ENCODE data around the gene DNAH14. TPM values are rescaled to one million over a fixed set of nuclear protein-coding genes. Genes with fewer than 3 reads are reported as not detected.
"Not testable (repeated sequence)": the region's sequence is repeated elsewhere in the genome, so short reads cannot be mapped to it uniquely, and the experiment has no call there.

DNAH14 gene
- total RNA-seq, 2 donors from 2014 or later = 5.8 to 7.7 TPM

DNA sequence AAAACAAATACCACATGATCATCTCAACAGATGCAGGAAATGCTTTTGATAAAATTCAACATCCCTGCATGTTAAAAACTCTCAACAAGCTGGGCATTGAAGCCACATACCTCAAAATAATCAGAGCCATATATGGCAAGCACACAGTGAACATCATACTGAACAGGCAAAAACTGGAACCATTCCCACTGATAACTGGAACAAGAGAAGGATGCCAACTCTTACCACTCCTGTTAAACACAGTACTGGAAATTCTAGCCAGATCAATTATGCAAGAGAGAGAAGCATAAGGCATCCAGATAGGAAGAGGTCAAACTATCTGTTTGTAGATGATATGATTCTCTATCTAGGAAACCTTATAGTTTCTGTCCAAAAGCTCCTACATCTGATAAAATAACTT, 91.6 kb downstream of the DNAH14 start:
- H3K4me3 ChIP-seq = no peak overlapping the region
- no peaks in the 10 kb centered on the region for H3K36me3 ChIP-seq
- DNase-seq (ENCODE audit: low spot score) = no peak

DNA sequence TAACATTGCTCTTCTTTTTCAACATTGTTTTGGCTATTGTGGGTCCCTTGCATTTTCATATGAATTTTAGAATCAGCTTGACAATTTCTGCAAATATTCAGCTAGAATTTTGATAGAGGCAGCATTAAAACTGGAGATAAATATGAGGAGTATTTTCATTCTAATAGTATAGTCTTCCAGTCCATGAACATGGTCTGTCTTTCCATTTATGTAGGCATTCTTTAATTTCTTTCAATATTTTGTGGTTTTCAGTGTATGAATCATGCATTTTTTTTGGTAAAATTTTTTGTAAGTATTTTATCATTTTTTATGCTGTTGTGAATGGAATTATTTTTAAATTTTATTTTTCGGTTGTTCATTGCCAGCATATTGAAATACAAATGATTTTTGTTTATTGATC, 97.2 kb downstream of the DNAH14 start:
- TF ChIP-seq, protein P1, sequence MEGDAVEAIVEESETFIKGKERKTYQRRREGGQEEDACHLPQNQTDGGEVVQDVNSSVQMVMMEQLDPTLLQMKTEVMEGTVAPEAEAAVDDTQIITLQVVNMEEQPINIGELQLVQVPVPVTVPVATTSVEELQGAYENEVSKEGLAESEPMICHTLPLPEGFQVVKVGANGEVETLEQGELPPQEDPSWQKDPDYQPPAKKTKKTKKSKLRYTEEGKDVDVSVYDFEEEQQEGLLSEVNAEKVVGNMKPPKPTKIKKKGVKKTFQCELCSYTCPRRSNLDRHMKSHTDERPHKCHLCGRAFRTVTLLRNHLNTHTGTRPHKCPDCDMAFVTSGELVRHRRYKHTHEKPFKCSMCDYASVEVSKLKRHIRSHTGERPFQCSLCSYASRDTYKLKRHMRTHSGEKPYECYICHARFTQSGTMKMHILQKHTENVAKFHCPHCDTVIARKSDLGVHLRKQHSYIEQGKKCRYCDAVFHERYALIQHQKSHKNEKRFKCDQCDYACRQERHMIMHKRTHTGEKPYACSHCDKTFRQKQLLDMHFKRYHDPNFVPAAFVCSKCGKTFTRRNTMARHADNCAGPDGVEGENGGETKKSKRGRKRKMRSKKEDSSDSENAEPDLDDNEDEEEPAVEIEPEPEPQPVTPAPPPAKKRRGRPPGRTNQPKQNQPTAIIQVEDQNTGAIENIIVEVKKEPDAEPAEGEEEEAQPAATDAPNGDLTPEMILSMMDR (IDR thresholded peaks at IDR 0.05) = no peak
- Histone ChIP-seq H3K9me3 (peaks cover 0 to 5% of the 10 kb centered on the region in 2 donors), H3K4me1 (no peaks in the 10 kb centered on the region), H3K27me3 (no peaks in the 10 kb centered on the region), H3K36me3 (no peaks in the 10 kb centered on the region), H3K27ac (no peak overlapping the region), H3K4me3 (no peak overlapping the region)
- DNase-seq (ENCODE audit: low spot score) = no peak

More for the DNA sequence above, 91.6 kb downstream of the DNAH14 start:
- TF ChIP-seq, protein P1 (IDR thresholded peaks at IDR 0.05) = no peak
- no peak overlapping the region for H3K27ac ChIP-seq
- H3K9me3 ChIP-seq = no peaks in the 10 kb centered on the region
- H3K27me3 ChIP-seq = no peaks in the 10 kb centered on the region
- no peaks in the 10 kb centered on the region for H3K4me1 ChIP-seq

DNA sequence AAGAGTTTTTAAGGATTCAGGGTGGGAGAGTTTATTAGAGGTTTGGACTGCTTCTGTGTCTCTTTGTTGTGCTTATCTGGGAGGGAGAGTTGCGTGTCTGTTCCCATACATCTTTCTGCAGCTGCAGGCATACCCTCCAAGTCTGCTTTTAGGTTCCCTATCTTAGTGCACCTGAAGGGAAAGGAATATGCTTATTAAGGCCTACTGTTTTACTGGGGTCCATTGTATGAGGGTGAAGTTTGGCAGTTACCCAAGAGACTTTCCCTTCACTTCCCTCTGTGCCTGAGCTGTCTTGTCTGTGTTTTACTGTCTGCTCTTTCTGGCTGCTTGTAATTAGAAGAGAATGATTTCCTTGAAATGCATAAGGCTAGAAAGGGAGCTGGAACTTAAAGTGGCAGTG, 107.0 kb downstream of the DNAH14 start:
- not testable (repeated sequence) for H3K27me3 ChIP-seq; DNase-seq (ENCODE audit: low spot score); H3K4me1 ChIP-seq; H3K4me3 ChIP-seq; H3K9me3 ChIP-seq; H3K36me3 ChIP-seq; H3K27ac ChIP-seq

DNA sequence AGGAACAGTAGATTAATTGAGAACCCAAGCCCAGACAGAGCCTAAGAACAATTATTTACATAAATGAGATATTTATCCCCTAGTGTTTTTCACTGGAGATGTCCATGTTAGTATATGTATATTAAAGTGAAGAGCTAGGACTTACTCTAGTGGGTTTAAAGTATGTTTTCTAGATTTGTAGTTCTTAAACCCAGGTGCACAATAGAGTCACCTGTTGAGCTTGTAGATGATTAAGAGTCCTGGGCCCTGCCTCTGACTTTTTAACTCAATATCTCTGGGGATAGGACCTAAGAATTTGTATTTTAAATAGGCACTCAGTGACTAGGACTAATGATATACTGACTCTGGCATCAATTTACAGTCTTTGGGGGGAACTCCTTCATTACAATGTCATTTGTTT, 112.8 kb downstream of the DNAH14 start:
- no peaks in the 10 kb centered on the region for H3K36me3 ChIP-seq
- no peaks in the 10 kb centered on the region for H3K4me1 ChIP-seq
- TF ChIP-seq, protein P1 (IDR thresholded peaks at IDR 0.05) = no peak
- no peak for DNase-seq (ENCODE audit: low spot score)
- H3K27ac ChIP-seq = no peak overlapping the region
- no peak overlapping the region for H3K4me3 ChIP-seq
- no peaks in the 10 kb centered on the region for H3K27me3 ChIP-seq
- H3K9me3 ChIP-seq = no peaks in the 10 kb centered on the region

DNA sequence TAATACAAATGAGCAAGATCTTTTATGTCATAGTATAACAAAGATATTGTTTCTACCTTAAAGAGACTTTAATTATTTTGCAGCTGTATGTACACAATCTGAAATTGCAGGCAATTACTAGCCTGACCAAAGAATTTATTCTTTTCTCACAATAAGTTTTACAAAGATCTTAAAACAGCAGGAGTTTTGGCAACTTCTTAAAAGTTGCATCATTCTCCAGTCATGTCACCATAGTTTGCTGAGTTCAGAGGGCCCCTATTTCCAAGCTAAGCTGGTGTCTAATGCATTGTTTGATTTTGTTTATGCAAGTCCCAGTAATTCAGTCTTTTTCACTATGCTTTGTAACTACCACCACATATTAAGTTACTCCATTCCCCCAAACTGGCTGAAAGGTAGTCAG, 114.8 kb downstream of the DNAH14 start:
- no peak for DNase-seq (ENCODE audit: low spot score)
- Histone ChIP-seq H3K27me3 (no peaks in the 10 kb centered on the region), H3K27ac (no peak overlapping the region), H3K4me3 (no peak overlapping the region), H3K9me3 (no peaks in the 10 kb centered on the region), H3K36me3 (no peaks in the 10 kb centered on the region), H3K4me1 (no peaks in the 10 kb centered on the region)
- TF ChIP-seq, protein P1 (IDR thresholded peaks at IDR 0.05) = no peak

DNA sequence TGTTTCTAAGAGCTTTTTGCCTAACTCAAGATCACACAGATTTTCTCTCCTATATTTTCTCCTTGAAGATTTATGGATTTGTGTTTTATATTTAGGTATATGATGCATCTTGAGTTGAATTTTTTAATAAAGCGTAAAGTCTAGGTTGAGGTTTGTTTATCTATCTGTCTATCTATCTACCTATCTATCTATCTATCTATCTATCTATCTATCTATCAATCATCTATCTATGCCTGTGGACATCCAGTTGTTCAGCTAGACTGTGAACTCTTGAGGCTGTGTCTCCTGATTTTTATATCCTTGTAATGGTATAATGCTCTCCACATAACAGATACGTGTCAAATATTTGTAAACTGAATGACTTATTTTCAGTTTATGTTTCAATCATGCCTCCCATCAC, 120.1 kb downstream of the DNAH14 start:
- no peaks in the 10 kb centered on the region for H3K36me3 ChIP-seq
- no peaks in the 10 kb centered on the region for H3K9me3 ChIP-seq
- TF ChIP-seq, protein P1 (IDR thresholded peaks at IDR 0.05) = no peak
- DNase-seq (ENCODE audit: low spot score) = no peak
- no peak overlapping the region for H3K27ac ChIP-seq
- no peaks in the 10 kb centered on the region for H3K27me3 ChIP-seq
- no peak overlapping the region for H3K4me3 ChIP-seq
- no peaks in the 10 kb centered on the region for H3K4me1 ChIP-seq

Measured in right atrium auricular region (tissue), 2 donors.